GM19193 (cell line): Measurements from ENCODE around the gene FBXO31.
A peak's percentile ranks its signal among the peaks of the same experiment; 100 is the strongest.

Experiments used
- POLR2A ChIP-seq: IDR thresholded peaks from 4 replicates; pipeline ENCODE4 v1.6.1; 2011; ENCODE audit not compliant: insufficient read depth, insufficient read length; ENCODE audit errors: extremely low read depth

The FBXO31 gene, protein sequence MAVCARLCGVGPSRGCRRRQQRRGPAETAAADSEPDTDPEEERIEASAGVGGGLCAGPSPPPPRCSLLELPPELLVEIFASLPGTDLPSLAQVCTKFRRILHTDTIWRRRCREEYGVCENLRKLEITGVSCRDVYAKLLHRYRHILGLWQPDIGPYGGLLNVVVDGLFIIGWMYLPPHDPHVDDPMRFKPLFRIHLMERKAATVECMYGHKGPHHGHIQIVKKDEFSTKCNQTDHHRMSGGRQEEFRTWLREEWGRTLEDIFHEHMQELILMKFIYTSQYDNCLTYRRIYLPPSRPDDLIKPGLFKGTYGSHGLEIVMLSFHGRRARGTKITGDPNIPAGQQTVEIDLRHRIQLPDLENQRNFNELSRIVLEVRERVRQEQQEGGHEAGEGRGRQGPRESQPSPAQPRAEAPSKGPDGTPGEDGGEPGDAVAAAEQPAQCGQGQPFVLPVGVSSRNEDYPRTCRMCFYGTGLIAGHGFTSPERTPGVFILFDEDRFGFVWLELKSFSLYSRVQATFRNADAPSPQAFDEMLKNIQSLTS

GRCh38 chr16:87383505-87384161 lies at the start of gene FBXO31:
Gene FBXO31 (minus strand): TSS chr16:87383776. CDS start chr16:87383744, 32 bp downstream.
- TF ChIP-seq POLR2A, result peak; percentile 76

GRCh38 chr16:87432330-87432915 lies 48.8 kb upstream of the FBXO31 start:
- TF ChIP-seq POLR2A, result no peak

DNA sequence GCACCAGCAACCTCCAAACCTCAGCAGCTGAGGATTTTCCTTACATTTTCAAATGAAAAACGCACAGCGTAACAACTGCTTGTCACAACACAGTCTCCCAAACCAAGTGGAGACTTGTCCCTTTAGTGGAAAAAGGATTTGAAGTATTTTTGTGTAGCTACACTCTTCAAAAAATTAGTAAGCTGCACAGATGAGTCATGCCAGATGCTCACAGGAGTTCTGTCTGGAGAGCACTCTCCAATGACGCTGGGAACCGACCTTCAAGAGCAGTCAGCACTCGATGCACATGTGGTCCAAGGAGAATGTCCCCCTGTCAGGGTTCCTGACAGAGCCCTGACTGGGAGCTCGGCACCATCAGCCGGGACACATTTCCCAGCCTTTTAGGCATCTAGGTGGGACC lies 48.4 kb upstream of the FBXO31 start:
- no peak for TF ChIP-seq POLR2A

DNA sequence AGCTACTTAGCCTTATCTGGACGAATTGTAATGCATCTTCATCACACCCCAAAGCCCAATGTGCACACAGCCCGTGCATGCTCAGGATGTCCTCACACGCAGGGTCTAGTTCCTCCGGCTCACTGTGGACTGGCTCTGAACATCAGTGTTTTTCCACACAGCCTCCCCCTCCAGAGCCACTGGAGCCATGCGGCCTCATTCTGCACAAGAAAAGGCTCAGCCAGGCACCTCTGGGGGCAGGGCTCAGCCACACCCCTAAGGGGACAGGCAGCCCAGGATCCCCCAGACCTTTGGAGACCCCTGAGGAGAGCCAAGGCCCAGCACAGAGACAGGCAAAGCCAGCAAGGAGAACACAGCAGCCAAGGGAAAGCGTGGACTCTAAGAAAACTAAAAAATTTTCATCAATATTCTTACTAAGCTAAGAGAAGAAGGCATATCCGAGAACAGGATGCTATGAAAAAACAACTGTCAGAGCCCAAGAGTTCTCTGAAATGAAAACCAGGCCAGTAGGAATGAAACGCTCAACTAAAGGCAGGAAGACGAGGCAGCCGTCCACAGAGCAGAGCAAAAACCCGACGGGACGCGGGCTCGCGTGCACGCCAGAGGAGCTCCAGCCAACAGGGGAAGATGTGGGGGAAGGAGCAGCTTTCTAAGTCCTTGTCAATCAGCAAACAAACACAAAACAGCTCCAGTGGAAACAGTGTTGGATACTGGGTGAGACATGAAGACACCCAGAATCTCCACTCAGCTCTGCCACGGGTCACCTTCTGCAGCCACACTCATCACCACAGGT lies 43.0 kb upstream of the FBXO31 start:
- TF ChIP-seq POLR2A, result no peak

- TF ChIP-seq POLR2A, result no peak
Measured at GRCh38 chr16:87425941-87426340, 42.4 kb upstream of the FBXO31 start.

DNA sequence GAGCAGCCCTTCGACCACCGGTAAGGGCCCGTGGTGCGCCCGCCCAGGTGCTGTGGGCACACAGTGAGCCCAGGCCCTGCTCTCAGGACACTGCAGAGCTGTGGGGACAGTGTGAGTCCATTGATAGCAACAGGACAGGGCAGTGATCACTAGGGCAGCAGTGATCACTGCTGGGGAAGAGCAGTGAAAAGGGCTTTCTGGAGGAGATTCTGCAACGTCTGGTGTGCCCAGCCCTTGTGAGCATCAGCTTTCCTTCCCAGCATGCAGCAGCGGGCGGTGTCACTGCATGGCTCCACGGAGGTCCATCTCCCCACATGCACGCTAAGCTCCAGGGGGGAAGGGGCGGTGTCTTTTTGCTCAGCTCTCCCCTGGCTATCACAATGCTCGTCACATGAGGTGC lies 40.7 kb upstream of the FBXO31 start:
- no peak for TF ChIP-seq POLR2A

DNA sequence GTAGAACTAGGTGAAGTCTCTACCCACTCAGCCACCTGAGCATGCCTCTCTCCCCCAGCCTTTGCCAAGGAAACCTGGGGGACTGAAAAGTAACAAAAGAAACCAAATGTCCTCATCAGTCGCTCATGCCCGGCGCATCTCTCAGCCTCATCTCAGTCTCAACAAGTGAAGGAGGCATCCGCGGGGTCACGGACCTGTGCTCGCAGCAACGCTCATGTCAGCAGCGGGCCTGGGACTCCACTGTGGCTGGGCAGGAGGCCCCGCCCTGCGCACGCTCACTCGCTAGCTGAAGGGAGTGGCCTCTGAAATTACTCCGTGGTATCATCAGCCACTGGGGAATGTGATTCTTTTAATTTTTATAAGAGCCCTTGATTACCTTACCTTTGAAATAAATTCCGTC lies 39.9 kb upstream of the FBXO31 start:
- no peak for TF ChIP-seq POLR2A

DNA sequence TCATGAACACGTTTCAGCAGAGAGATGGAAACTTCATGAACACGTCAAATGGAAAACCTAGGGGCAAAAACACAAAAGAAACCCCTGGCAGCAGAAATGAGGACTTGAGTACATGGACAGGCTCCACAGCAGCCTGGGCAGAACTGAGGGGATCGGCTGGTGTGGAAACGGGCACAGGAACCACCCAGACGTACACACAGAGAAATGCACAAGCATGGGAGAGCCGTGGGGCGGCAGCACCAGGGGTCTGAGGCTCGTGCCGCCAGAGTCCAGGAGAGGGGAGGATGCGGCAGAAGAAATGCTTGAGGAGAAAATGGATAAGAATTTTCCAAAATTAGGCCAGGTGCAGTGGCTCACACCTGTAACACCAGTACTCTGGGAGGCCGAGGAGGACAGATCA lies 38.5 kb upstream of the FBXO31 start:
- TF ChIP-seq POLR2A, result no peak

- no peak for TF ChIP-seq POLR2A
Measured at GRCh38 chr16:87421003-87421912, 37.7 kb upstream of the FBXO31 start.

DNA sequence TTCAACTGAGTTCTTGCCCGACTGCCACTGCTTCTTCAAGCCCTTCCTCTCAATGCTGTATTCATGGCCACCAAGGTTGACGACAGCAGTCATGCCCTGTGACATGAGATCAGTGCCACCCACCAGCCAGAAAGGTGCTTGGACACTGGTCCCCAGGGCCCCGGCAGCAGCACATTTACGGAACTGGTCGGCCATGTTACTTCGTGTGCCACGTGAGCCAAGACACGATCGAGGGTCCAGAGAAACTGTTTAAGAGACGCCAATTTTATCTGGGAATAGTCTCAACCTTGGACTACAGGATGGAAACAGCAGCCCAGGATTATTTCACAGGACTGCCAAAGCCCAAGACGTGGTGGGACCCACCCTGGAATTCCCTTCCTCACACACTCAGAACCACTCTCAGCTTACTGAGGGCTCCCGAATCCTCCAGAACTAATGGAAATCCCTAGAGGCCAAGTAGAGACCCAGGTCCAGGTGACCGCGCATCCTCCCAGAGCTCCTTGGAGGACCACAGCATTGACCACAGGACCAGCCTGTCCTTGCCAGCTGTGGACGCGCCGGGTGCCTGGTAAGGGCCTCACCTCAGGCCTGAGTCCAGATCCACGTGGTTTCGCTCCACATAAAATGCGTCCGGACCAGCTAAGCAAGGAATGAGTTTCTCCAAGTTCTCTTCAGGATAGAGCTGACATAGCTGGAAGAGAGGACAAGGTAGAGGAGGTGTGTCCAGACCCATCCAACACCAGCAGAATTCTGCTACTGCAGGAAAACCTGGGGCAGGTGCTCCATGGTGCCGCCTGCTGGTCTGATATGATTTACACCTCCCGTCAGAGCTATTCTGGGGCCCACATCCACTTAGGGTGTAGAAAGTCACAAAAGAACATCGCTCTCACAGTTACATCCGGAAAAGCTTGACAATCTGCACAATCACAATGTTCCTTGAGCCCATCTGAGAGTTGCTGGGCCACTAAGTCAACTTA lies 36.7 kb upstream of the FBXO31 start:
- TF ChIP-seq POLR2A, result no peak

DNA sequence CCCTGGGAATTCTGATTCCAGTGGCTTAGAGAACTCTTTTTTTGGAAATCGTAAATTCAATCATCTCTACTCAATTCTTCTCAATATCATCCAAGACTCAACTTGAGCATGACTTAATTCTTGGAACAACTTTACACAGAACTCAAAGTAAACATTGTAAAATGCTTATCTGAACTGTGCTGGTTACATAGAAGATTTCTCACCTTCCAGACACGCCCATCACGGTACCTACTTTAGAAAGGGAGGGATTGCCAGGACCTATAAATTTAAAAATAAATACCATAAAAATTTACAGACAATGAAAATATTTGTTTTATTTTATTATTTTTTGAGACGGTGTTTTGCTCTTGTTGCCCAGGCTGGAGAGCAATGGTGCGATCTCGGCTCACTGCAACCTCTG lies 35.1 kb upstream of the FBXO31 start:
- TF ChIP-seq POLR2A, result no peak

- no peak for TF ChIP-seq POLR2A
Measured at GRCh38 chr16:87418216-87418615, 34.6 kb upstream of the FBXO31 start.

GRCh38 chr16:87417528-87417910 lies 33.9 kb upstream of the FBXO31 start:
- TF ChIP-seq POLR2A, result no peak
